HEK293 (cell line): ENCODE results near the gene NAPG.

Source experiments
- BCL6B ChIP-seq: fragments of 450-650 bp; formaldehyde crosslinking; IDR thresholded peaks from 2 replicates; pipeline ENCODE4 v1.5.1; 2017; ENCODE audit warnings: missing biosample characterization, missing genetic modification characterization
- CTCF ChIP-seq: fragments of 450-650 bp; formaldehyde crosslinking; IDR thresholded peaks from 2 replicates; pipeline ENCODE4 v1.5.1; 2016; ENCODE audit warnings: missing biosample characterization, missing genetic modification characterization
- MEIS1 ChIP-seq: sonication (generic); formaldehyde crosslinking; IDR thresholded peaks from 2 replicates; pipeline ENCODE4 v1.8.1; 2022; ENCODE audit warnings: missing genetic modification reagents, mild to moderate bottlenecking, borderline replicate concordance
- PATZ1 ChIP-seq: fragments of 450-650 bp; formaldehyde crosslinking; IDR thresholded peaks from 2 replicates; pipeline ENCODE4 v1.5.1; 2016; ENCODE audit warnings: missing biosample characterization, missing genetic modification characterization
- PRDM1 ChIP-seq: fragments of 450-650 bp; formaldehyde crosslinking; IDR thresholded peaks from 2 replicates; pipeline ENCODE4; 2016; ENCODE audit warnings: missing biosample characterization, missing genetic modification characterization
- PRDM2 ChIP-seq: fragments of 450-650 bp; formaldehyde crosslinking; IDR thresholded peaks from 2 replicates; pipeline ENCODE4 v1.5.1; 2016; ENCODE audit warnings: missing biosample characterization, missing genetic modification characterization, borderline replicate concordance
- REST ChIP-seq: fragments of 450-650 bp; formaldehyde crosslinking; IDR thresholded peaks from 2 replicates; pipeline ENCODE4 v1.5.1; 2016; ENCODE audit warnings: missing biosample characterization, missing genetic modification characterization
- ZBTB6 ChIP-seq: fragments of 450-650 bp; formaldehyde crosslinking; IDR thresholded peaks from 2 replicates; pipeline ENCODE4 v1.5.1; 2017; ENCODE audit warnings: missing biosample characterization, missing genetic modification characterization
- ZNF174 ChIP-seq: fragments of 450-650 bp; formaldehyde crosslinking; IDR thresholded peaks from 2 replicates; pipeline ENCODE4 v1.5.0; 2017; ENCODE audit warnings: missing biosample characterization, mild to moderate bottlenecking, missing genetic modification characterization
- ZNF610 ChIP-seq: fragments of 450-650 bp; formaldehyde crosslinking; IDR thresholded peaks from 2 replicates; pipeline ENCODE4 v1.5.1; 2016; ENCODE audit warnings: missing biosample characterization, missing genetic modification characterization, borderline replicate concordance
- ZNF629 ChIP-seq: fragments of 450-650 bp; formaldehyde crosslinking; IDR thresholded peaks from 2 replicates; pipeline ENCODE4 v1.5.1; 2017; ENCODE audit warnings: missing biosample characterization, missing genetic modification characterization
- ZNF792 ChIP-seq: fragments of 450-650 bp; formaldehyde crosslinking; IDR thresholded peaks from 2 replicates; pipeline ENCODE4 v1.5.1; 2016; ENCODE audit warnings: missing biosample characterization, missing genetic modification characterization

- TF ChIP-seq CTCF (tag by site-specific recombination): no peak
- no peak for TF ChIP-seq BCL6B
- no peak for TF ChIP-seq PATZ1 (tag by site-specific recombination)
- no peak; the same call in 1 of the 2 replicates for TF ChIP-seq PRDM1 (tag by site-specific recombination)
- no peak for TF ChIP-seq MEIS1 (CRISPR knock-in tag)
- TF ChIP-seq ZNF174: no peak
- no peak for TF ChIP-seq PRDM2 (tag by site-specific recombination)
- no peak for TF ChIP-seq ZNF792 (tag by site-specific recombination)
- no peak for TF ChIP-seq ZBTB6 (tag by site-specific recombination)
- no peak for TF ChIP-seq ZNF629 (tag by site-specific recombination)
- TF ChIP-seq REST (tag by site-specific recombination): no peak
- TF ChIP-seq ZNF610 (tag by site-specific recombination): no peak
Observed at GRCh38 chr18:10528439-10528838, 2.6 kb downstream of the NAPG start.
